ENCODE data around the gene IGF2R.

GRCh38 chr6:159957071-159957673, 11.7 kb upstream of the IGF2R start:
- TF ChIP-seq YY1 (IDR thresholded peaks at IDR 0.05; ENCODE audit: low read depth) (no peak), EP300 (IDR thresholded peaks at IDR 0.05; ENCODE audit: borderline replicate concordance) (no peak), NFIC (IDR thresholded peaks at IDR 0.05) (no peak), MAX (IDR thresholded peaks at IDR 0.05) (no peak)
- TF ChIP-seq, protein P1, sequence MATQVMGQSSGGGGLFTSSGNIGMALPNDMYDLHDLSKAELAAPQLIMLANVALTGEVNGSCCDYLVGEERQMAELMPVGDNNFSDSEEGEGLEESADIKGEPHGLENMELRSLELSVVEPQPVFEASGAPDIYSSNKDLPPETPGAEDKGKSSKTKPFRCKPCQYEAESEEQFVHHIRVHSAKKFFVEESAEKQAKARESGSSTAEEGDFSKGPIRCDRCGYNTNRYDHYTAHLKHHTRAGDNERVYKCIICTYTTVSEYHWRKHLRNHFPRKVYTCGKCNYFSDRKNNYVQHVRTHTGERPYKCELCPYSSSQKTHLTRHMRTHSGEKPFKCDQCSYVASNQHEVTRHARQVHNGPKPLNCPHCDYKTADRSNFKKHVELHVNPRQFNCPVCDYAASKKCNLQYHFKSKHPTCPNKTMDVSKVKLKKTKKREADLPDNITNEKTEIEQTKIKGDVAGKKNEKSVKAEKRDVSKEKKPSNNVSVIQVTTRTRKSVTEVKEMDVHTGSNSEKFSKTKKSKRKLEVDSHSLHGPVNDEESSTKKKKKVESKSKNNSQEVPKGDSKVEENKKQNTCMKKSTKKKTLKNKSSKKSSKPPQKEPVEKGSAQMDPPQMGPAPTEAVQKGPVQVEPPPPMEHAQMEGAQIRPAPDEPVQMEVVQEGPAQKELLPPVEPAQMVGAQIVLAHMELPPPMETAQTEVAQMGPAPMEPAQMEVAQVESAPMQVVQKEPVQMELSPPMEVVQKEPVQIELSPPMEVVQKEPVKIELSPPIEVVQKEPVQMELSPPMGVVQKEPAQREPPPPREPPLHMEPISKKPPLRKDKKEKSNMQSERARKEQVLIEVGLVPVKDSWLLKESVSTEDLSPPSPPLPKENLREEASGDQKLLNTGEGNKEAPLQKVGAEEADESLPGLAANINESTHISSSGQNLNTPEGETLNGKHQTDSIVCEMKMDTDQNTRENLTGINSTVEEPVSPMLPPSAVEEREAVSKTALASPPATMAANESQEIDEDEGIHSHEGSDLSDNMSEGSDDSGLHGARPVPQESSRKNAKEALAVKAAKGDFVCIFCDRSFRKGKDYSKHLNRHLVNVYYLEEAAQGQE (IDR thresholded peaks at IDR 0.05; ENCODE audit: low read depth), result no peak

All from Ishikawa (cell line).